ACC112 (cell line): ENCODE measurements around the gene FUT2.
"Not testable (repeated sequence)": the region's sequence is repeated elsewhere in the genome, so short reads cannot be mapped to it uniquely, and the experiment has no call there.

Experiments used
- H2AFZ ChIP-seq: fragments of 200-600 bp; sonication (generic); one replicate; pipeline ENCODE4 v1.6.0; 2017; ENCODE audit warnings: antibody characterized with exemption, low read length; ENCODE audit not compliant: unreplicated experiment
- H3K27ac ChIP-seq: fragments of 200-600 bp; sonication (generic); 2 replicates; pipeline ENCODE4 v1.5.1; 2014; ENCODE audit warnings: low read depth, mild to moderate bottlenecking, antibody characterized with exemption, low read length, moderate library complexity
- H3K27me3 ChIP-seq: fragments of 200-600 bp; sonication (generic); 2 replicates; pipeline ENCODE4 v1.6.1; 2014; ENCODE audit warnings: mild to moderate bottlenecking, antibody characterized with exemption, low read length, moderate library complexity, mixed read lengths; ENCODE audit not compliant: insufficient read depth
- H3K36me3 ChIP-seq: fragments of 200-600 bp; sonication (generic); 2 replicates; pipeline ENCODE4 v1.6.1; 2016; ENCODE audit warnings: mild to moderate bottlenecking, antibody characterized with exemption, low read length, moderate library complexity, mixed read lengths; ENCODE audit not compliant: insufficient read depth
- H3K4me1 ChIP-seq: fragments of 200-600 bp; sonication (generic); one replicate; pipeline ENCODE4 v1.6.1; 2016; ENCODE audit warnings: low read length, mixed read lengths; ENCODE audit not compliant: insufficient read depth, unreplicated experiment, control insufficient read depth
- H3K4me3 ChIP-seq: fragments of 200-600 bp; sonication (generic); 2 replicates; pipeline ENCODE4 v1.5.1; 2014; ENCODE audit warnings: mild to moderate bottlenecking, low read depth, low read length
- H3K79me2 ChIP-seq: fragments of 200-600 bp; sonication (generic); one replicate; pipeline ENCODE4 v1.6.0; 2016; ENCODE audit warnings: low read length; ENCODE audit not compliant: control insufficient read depth, unreplicated experiment, insufficient read depth

Gene FUT2

GRCh38 chr19:48681127-48681470 is 14.7 kb upstream of the FUT2 start:
- no peaks in the 10 kb centered on the region for H3K4me1 ChIP-seq
- H3K79me2 ChIP-seq: no peaks in the 10 kb centered on the region
- no peak overlapping the region for H3K4me3 ChIP-seq
- H3K27me3 ChIP-seq: no peaks in the 10 kb centered on the region
- H3K27ac ChIP-seq: no peak overlapping the region
- H3K36me3 ChIP-seq: no peaks in the 10 kb centered on the region
- no peak overlapping the region for H2AFZ ChIP-seq

- Histone ChIP-seq H3K4me3 (peak overlapping the region; percentile 68), H3K27me3 (no peaks in the 10 kb centered on the region), H3K4me1 (no peaks in the 10 kb centered on the region), H3K36me3 (no peaks in the 10 kb centered on the region), H2AFZ (peak overlapping the region; percentile 85), H3K79me2 (no peaks in the 10 kb centered on the region), H3K27ac (no peak overlapping the region)
Measured at GRCh38 chr19:48683349-48683748, 12.4 kb upstream of the FUT2 start.

GRCh38 chr19:48685583-48685982 is 10.2 kb upstream of the FUT2 start:
- no peaks in the 10 kb centered on the region for H3K4me1 ChIP-seq
- H3K27me3 ChIP-seq: no peaks in the 10 kb centered on the region
- no peak overlapping the region for H3K4me3 ChIP-seq
- no peak overlapping the region for H3K27ac ChIP-seq
- no peaks in the 10 kb centered on the region for H3K36me3 ChIP-seq
- H2AFZ ChIP-seq: no peak overlapping the region
- H3K79me2 ChIP-seq: no peaks in the 10 kb centered on the region

- H3K79me2 ChIP-seq: no peaks in the 10 kb centered on the region
- no peaks in the 10 kb centered on the region for H3K27me3 ChIP-seq
- H3K4me3 ChIP-seq: no peak overlapping the region
- no peak overlapping the region for H2AFZ ChIP-seq
- H3K4me1 ChIP-seq: no peaks in the 10 kb centered on the region
- no peak overlapping the region for H3K27ac ChIP-seq
- no peaks in the 10 kb centered on the region for H3K36me3 ChIP-seq
Measured at GRCh38 chr19:48686088-48686487, 9.7 kb upstream of the FUT2 start.

- not testable (repeated sequence) for H2AFZ ChIP-seq, H3K27ac ChIP-seq, H3K27me3 ChIP-seq, H3K4me1 ChIP-seq, H3K4me3 ChIP-seq, H3K36me3 ChIP-seq, H3K79me2 ChIP-seq
Measured at GRCh38 chr19:48686637-48687036, 9.1 kb upstream of the FUT2 start.

- H3K27ac ChIP-seq: no peak overlapping the region
- no peaks in the 10 kb centered on the region for H3K4me1 ChIP-seq
- no peak overlapping the region for H2AFZ ChIP-seq
- H3K4me3 ChIP-seq: no peak overlapping the region
- H3K79me2 ChIP-seq: no peaks in the 10 kb centered on the region
- H3K27me3 ChIP-seq: no peaks in the 10 kb centered on the region
- no peaks in the 10 kb centered on the region for H3K36me3 ChIP-seq
Measured at GRCh38 chr19:48687776-48688175, 8.0 kb upstream of the FUT2 start.

GRCh38 chr19:48689449-48689848 is 6.3 kb upstream of the FUT2 start:
- Histone ChIP-seq H3K4me3 (no peak overlapping the region), H3K79me2 (no peaks in the 10 kb centered on the region), H3K4me1 (no peaks in the 10 kb centered on the region), H3K27ac (no peak overlapping the region), H2AFZ (no peak overlapping the region), H3K36me3 (no peaks in the 10 kb centered on the region), H3K27me3 (no peaks in the 10 kb centered on the region)

GRCh38 chr19:48693629-48694028 is 2.1 kb upstream of the FUT2 start:
- H3K4me3 ChIP-seq, H3K4me1 ChIP-seq, H3K27ac ChIP-seq, H3K36me3 ChIP-seq, H3K27me3 ChIP-seq, H3K79me2 ChIP-seq, H2AFZ ChIP-seq: not testable (repeated sequence)

- Histone ChIP-seq H3K4me1 (peaks cover 9% of the 10 kb centered on the region), H2AFZ (no peak overlapping the region), H3K4me3 (no peak overlapping the region), H3K79me2 (no peaks in the 10 kb centered on the region), H3K36me3 (no peaks in the 10 kb centered on the region), H3K27me3 (no peaks in the 10 kb centered on the region; the same call in 1 of the 2 replicates), H3K27ac (no peak overlapping the region)
Measured at GRCh38 chr19:48696353-48697010, 711 bp downstream of the FUT2 start.

GRCh38 chr19:48698046-48698445 is 2.3 kb downstream of the FUT2 start:
- H3K27me3 ChIP-seq: no peaks in the 10 kb centered on the region; the same call in 1 of the 2 replicates

GRCh38 chr19:48702701-48703100 is 6.9 kb downstream of the FUT2 start:
- H3K36me3 ChIP-seq: no peaks in the 10 kb centered on the region
- peaks cover 9% of the 10 kb centered on the region for H3K4me1 ChIP-seq
- H3K4me3 ChIP-seq: no peak overlapping the region
- H3K27me3 ChIP-seq: no peaks in the 10 kb centered on the region
- H3K79me2 ChIP-seq: no peaks in the 10 kb centered on the region
- H2AFZ ChIP-seq: no peak overlapping the region
- no peak overlapping the region for H3K27ac ChIP-seq

More at GRCh38 chr19:48698046-48698445, 2.3 kb downstream of the FUT2 start:
- no peaks in the 10 kb centered on the region for H3K79me2 ChIP-seq
- H3K36me3 ChIP-seq: no peaks in the 10 kb centered on the region
- H3K27ac ChIP-seq: no peak overlapping the region
- peaks cover 9% of the 10 kb centered on the region for H3K4me1 ChIP-seq
- H3K4me3 ChIP-seq: no peak overlapping the region
- no peak overlapping the region for H2AFZ ChIP-seq
